OCI-LY7 (cell line): ENCODE data around the gene COL20A1.

ENCODE experiments used
- EZH2phosphoT487 ChIP-seq: fragments of 200-600 bp; sonication (generic); IDR thresholded peaks from 2 replicates; pipeline ENCODE4 v1.6.1; 2018; ENCODE audit warnings: low read depth, borderline replicate concordance, mild to moderate bottlenecking, mixed run types, antibody characterized with exemption, low read length, moderate library complexity, mixed read lengths
- TF ChIP-seq, protein P1 (sequence below): fragments of 200-600 bp; sonication (generic); conservative IDR thresholded peaks from 2 replicates; pipeline ENCODE4 v1.5.1; 2014; ENCODE audit warnings: mild to moderate bottlenecking, antibody characterized with exemption, low read length, moderate library complexity, mixed read lengths

DNA sequence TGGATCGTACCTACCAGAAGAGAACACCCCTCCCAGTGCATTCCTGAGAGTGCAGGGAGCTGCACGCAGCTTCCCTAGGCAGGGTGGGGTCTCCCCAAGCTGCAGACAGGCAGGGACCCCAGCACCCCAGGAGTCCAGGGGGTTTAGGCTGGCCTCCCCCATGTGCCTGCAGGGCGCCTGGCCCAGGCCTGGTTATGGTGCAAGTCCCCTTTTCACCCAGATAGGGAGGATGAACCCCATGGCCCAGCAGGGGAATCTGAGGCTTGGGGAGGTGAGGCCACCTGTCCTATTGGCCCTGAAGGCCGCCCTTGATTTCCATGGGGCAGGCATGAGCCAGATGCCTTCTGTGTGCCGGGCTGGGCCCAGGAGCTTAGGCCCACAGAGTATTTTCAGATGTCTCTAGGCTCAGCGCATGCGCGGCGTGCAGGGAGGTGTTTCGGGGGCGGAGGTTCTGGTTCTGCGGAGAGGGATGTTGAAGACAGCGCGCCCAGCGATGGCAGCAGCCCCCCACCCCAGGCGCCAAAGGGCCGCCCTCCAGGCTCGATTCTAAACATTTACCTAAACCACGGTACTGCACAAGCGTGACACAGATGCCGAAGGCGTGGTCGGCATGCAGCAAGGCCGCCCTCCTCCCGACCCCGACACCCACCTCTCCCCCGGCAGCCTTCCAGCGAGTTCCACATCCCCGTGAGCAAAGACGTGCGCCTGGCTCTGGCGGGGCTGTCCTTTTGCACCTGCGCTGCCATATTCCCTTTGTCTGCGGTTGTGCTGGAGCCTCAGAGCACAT is 29.4 kb downstream of the COL20A1 start:
- TF ChIP-seq, protein P1, sequence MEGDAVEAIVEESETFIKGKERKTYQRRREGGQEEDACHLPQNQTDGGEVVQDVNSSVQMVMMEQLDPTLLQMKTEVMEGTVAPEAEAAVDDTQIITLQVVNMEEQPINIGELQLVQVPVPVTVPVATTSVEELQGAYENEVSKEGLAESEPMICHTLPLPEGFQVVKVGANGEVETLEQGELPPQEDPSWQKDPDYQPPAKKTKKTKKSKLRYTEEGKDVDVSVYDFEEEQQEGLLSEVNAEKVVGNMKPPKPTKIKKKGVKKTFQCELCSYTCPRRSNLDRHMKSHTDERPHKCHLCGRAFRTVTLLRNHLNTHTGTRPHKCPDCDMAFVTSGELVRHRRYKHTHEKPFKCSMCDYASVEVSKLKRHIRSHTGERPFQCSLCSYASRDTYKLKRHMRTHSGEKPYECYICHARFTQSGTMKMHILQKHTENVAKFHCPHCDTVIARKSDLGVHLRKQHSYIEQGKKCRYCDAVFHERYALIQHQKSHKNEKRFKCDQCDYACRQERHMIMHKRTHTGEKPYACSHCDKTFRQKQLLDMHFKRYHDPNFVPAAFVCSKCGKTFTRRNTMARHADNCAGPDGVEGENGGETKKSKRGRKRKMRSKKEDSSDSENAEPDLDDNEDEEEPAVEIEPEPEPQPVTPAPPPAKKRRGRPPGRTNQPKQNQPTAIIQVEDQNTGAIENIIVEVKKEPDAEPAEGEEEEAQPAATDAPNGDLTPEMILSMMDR = no peak
- no peak for TF ChIP-seq EZH2phosphoT487
